Lower lobe of right lung (tissue), 2 donors: Measurements from ENCODE around the gene SMPD3. TPM values are rescaled to one million over a fixed set of nuclear protein-coding genes. Genes with fewer than 3 reads are reported as not detected.
"Not testable (repeated sequence)": the region's sequence is repeated elsewhere in the genome, so short reads cannot be mapped to it uniquely, and the experiment has no call there.

Source experiments
- ATAC-seq, 2 donors: fragments of 200-7000 bp; cut with Tn5 transposase; one replicate each; pipeline ENCODE4 v1.9.1; 2020 to 2022; ENCODE audit warnings: mild to moderate bottlenecking in 2 of 2, moderate library complexity in 2 of 2
- DNase-seq: peaks from one replicate; pipeline ENCODE4 v3.0.0-alpha.2; 2020
- H3K27ac ChIP-seq: fragments of 200-600 bp; one replicate; pipeline ENCODE4 v1.8.0; 2022
- H3K27me3 ChIP-seq: fragments of 200-600 bp; one replicate; pipeline ENCODE4 v1.8.0; 2022; ENCODE audit warnings: low read depth
- H3K36me3 ChIP-seq: fragments of 200-600 bp; one replicate; pipeline ENCODE4 v1.8.0; 2022; ENCODE audit warnings: mild to moderate bottlenecking
- H3K4me1 ChIP-seq: fragments of 200-600 bp; one replicate; pipeline ENCODE4 v1.8.0; 2022
- H3K4me3 ChIP-seq: fragments of 200-600 bp; one replicate; pipeline ENCODE4 v1.8.0; 2022; ENCODE audit warnings: mild to moderate bottlenecking
- H3K9me3 ChIP-seq: fragments of 200-600 bp; one replicate; pipeline ENCODE4 v1.8.0; 2022
- CTCF ChIP-seq: fragments of 200-600 bp; IDR thresholded peaks from one replicate; pipeline ENCODE4 v1.8.0; 2022; ENCODE audit warnings: antibody characterized with exemption, mild to moderate bottlenecking
- intact Hi-C: fragments of 100-400 bp; cut with DNase I; formaldehyde crosslinking; loops from one replicate; pipeline ENCODE4 v1.11.0; 2022
- long read RNA-seq: library from polyadenylated mRNA; unstranded; transcript quantifications from one replicate; pipeline ENCODE4 v2.0.0, GENCODE V29; 2021
- total RNA-seq: library from RNA; stranded (reverse); fragmentation: NEBNext Ultra II Directional; extraction: Animal tissue kit (Norgen Biotek cat#: 25700); gene quantifications from one replicate; pipeline ENCODE4 v1.2.1, GENCODE V29; 2021
- donor health status: DM: no; HTN: yes; CAD: no; lungs with severe emphysema.

Gene SMPD3
- total RNA-seq: 3.6 TPM
- long read RNA-seq, full-length matches to known transcripts: 1 of 14 reads
- long read RNA-seq, partial matches to known transcripts: 3 of 14 reads
- long read RNA-seq, other reads (novel, unspliced or antisense): 10 of 14 reads

- Histone ChIP-seq H3K36me3 (no peaks in the 10 kb centered on the region), H3K9me3 (no peaks in the 10 kb centered on the region), H3K27me3 (peaks cover 23% of the 10 kb centered on the region), H3K27ac (no peak within 1 kb of the TSS), H3K4me1 (peaks cover 11% of the 10 kb centered on the region), H3K4me3 (peak within 1 kb of the TSS; percentile 68)
- peak; percentile 99 for DNase-seq
- ATAC-seq: peak; percentile 100
- intact Hi-C loops: no loop called here
- no peak for TF ChIP-seq CTCF
Observed at GRCh38 chr16:68448360-68448970, at the start of gene SMPD3. Gene SMPD3 (minus strand): TSS chr16:68448508. CDS start chr16:68372181, 76,327 bp downstream.

GRCh38 chr16:68496689-68497088 is 48.4 kb upstream of the SMPD3 start:
- Histone ChIP-seq H3K27me3 (no peaks in the 10 kb centered on the region), H3K4me1 (no peaks in the 10 kb centered on the region), H3K36me3 (no peaks in the 10 kb centered on the region), H3K9me3 (no peaks in the 10 kb centered on the region), H3K27ac (no peak overlapping the region), H3K4me3 (no peak overlapping the region)
- intact Hi-C loops: no loop called here
- DNase-seq (no peak), ATAC-seq (peak in 1 of 2 donors; percentile 19)
- no peak for TF ChIP-seq CTCF

- ATAC-seq: not testable (repeated sequence)
Observed at GRCh38 chr16:68494261-68494660, 46.0 kb upstream of the SMPD3 start.

GRCh38 chr16:68493412-68494070 is 45.2 kb upstream of the SMPD3 start:
- no peaks in the 10 kb centered on the region for H3K4me1 ChIP-seq
- no peak overlapping the region for H3K4me3 ChIP-seq
- intact Hi-C loops: no loop called here
- TF ChIP-seq CTCF: no peak
- no peaks in the 10 kb centered on the region for H3K36me3 ChIP-seq
- no peak for DNase-seq
- no peaks in the 10 kb centered on the region for H3K27me3 ChIP-seq
- ATAC-seq: no peak
- H3K27ac ChIP-seq: no peak overlapping the region
- no peaks in the 10 kb centered on the region for H3K9me3 ChIP-seq

More at GRCh38 chr16:68494261-68494660, 46.0 kb upstream of the SMPD3 start:
- H3K4me3 ChIP-seq, H3K9me3 ChIP-seq, H3K36me3 ChIP-seq, H3K27ac ChIP-seq, intact Hi-C loops, H3K4me1 ChIP-seq, DNase-seq, H3K27me3 ChIP-seq: not testable (repeated sequence)

- no peaks in the 10 kb centered on the region for H3K9me3 ChIP-seq
Observed at GRCh38 chr16:68492543-68493411, 44.5 kb upstream of the SMPD3 start.

More at GRCh38 chr16:68492543-68493411, 44.5 kb upstream of the SMPD3 start:
- ATAC-seq (peak; percentile 12 to 20), DNase-seq (no peak)
- Histone ChIP-seq H3K4me3 (no peak overlapping the region), H3K27ac (no peak overlapping the region), H3K4me1 (no peaks in the 10 kb centered on the region), H3K36me3 (no peaks in the 10 kb centered on the region), H3K27me3 (no peaks in the 10 kb centered on the region)
- intact Hi-C loops: no loop called here
- TF ChIP-seq CTCF: no peak
